Measurements from ENCODE around the gene APOO. TPM values are rescaled to one million over a fixed set of nuclear protein-coding genes. Genes with fewer than 3 reads are reported as not detected.

Gene APOO
- total and polyA plus RNA-seq, 3 donors from 2014 or later, result 29.4 to 33.8 (median 31.1) TPM

GRCh38 chrX:23826653-23827052 lies 81.1 kb downstream of the APOO start:
- DNase-seq, result no peak
- Histone ChIP-seq H3K36me3 (ENCODE audit: low read depth, missing control alignments) (no peaks in the 10 kb centered on the region), H3K4me1 (no peaks in the 10 kb centered on the region), H3K4me3 (no peak overlapping the region), H3K27me3 (no peaks in the 10 kb centered on the region), H3K9me3 (no peaks in the 10 kb centered on the region), H3K27ac (no peak overlapping the region)
- TF ChIP-seq POLR2A (IDR thresholded peaks at IDR 0.05), result no peak
- TF ChIP-seq CTCF (IDR thresholded peaks at IDR 0.05), result no peak
- intact Hi-C loops (cut with DNase I; ENCODE audit: low total_unique reads), result no loop called here

DNA sequence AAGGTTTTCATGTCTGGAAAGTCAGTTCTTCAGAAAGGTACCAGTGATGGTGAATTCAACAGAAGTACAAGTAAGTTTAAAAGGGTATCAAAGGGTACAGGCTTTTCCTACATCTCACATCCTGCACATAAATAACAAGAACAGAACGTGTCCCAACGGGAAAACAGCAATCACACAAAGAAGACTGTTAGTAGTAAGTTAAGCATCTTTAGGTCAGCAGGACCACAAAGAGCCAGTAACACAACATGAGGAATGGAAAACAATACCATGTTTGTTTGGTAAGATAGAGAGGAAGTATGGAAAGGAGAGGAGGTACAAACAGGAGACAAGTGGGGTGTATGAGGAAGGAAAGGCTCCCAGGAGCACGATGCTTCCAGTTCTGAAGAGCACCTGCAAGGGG lies 81.5 kb downstream of the APOO start:
- 75 to 84% methylated on average over 3 of the region's 3 CpGs for WGBS, 2 donors
- DNase-seq, result no peak
- Histone ChIP-seq H3K36me3 (ENCODE audit: low read depth, missing control alignments) (no peaks in the 10 kb centered on the region), H3K9me3 (no peaks in the 10 kb centered on the region), H3K4me1 (no peaks in the 10 kb centered on the region), H3K27ac (no peak overlapping the region), H3K4me3 (no peak overlapping the region), H3K27me3 (no peaks in the 10 kb centered on the region)
- no peak for TF ChIP-seq CTCF (IDR thresholded peaks at IDR 0.05)
- TF ChIP-seq POLR2A (IDR thresholded peaks at IDR 0.05), result no peak
- intact Hi-C loops (cut with DNase I; ENCODE audit: low total_unique reads), result no loop called here

DNA sequence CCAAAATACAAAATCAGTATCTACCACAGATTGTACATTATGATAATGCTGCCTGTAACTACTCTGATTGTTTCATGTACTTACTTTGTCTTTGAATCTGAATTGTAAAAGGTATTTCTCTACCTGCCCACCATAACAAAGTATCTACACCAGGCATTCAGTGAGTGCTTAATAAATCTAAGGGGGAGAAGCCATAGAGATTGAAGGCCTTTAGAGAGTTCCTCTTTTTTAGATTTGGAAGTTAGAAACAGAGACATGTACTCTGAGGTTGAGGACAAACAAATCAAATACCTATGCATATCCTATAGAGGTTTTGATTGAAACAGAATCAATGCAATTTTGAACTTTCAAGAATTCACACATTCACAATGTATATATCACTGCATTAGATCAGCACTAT lies 82.1 kb downstream of the APOO start:
- Histone ChIP-seq H3K36me3 (ENCODE audit: low read depth, missing control alignments) (no peaks in the 10 kb centered on the region), H3K27ac (no peak overlapping the region), H3K4me1 (no peaks in the 10 kb centered on the region), H3K9me3 (no peaks in the 10 kb centered on the region), H3K27me3 (no peaks in the 10 kb centered on the region), H3K4me3 (no peak overlapping the region)
- TF ChIP-seq CTCF (IDR thresholded peaks at IDR 0.05) (no peak), POLR2A (IDR thresholded peaks at IDR 0.05) (no peak)
- intact Hi-C loops (cut with DNase I; ENCODE audit: low total_unique reads), result no loop called here
- no peak for DNase-seq

DNA sequence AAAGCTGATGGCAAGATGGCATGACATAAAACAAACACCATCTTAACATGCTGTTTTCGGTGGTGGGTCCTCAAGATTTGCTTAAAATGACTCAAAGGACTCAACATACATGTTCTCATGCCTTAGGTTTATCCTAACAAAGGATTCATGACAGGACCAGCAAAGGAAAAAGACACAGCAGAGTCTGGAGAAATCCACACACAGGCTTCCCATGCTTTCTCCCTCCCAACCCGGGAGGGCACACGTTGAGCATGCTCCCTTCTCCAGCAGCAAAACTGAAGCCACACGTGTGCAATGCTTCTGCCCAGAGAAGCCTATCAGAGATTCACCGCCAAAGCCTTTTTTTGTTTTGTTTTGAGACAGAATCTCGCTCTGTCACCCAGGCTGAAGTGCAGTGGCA lies 84.9 kb downstream of the APOO start:
- Histone ChIP-seq H3K4me1 (no peaks in the 10 kb centered on the region), H3K27me3 (no peaks in the 10 kb centered on the region), H3K9me3 (no peaks in the 10 kb centered on the region), H3K27ac (no peak overlapping the region), H3K4me3 (no peak overlapping the region), H3K36me3 (ENCODE audit: low read depth, missing control alignments) (no peaks in the 10 kb centered on the region)
- intact Hi-C loops (cut with DNase I; ENCODE audit: low total_unique reads), result no loop called here
- WGBS, 2 donors, result 80 to 88% methylated on average over 5 to 6 of the region's 6 CpGs
- no peak for DNase-seq
- TF ChIP-seq POLR2A (IDR thresholded peaks at IDR 0.05), result no peak
- no peak for TF ChIP-seq CTCF (IDR thresholded peaks at IDR 0.05)

- Histone ChIP-seq H3K36me3 (ENCODE audit: low read depth, missing control alignments) (no peaks in the 10 kb centered on the region), H3K4me1 (no peaks in the 10 kb centered on the region), H3K4me3 (no peak overlapping the region), H3K27ac (no peak overlapping the region), H3K9me3 (no peaks in the 10 kb centered on the region), H3K27me3 (no peaks in the 10 kb centered on the region)
- 39 to 64% methylated on average over 3 of the region's 3 CpGs for WGBS, 2 donors
- TF ChIP-seq CTCF (IDR thresholded peaks at IDR 0.05) (no peak), POLR2A (IDR thresholded peaks at IDR 0.05) (no peak)
- intact Hi-C loops (cut with DNase I; ENCODE audit: low total_unique reads), result no loop called here
- no peak for DNase-seq
Observed at GRCh38 chrX:23822397-23822796, 85.3 kb downstream of the APOO start.

Measured in testis (tissue), 3 donors.